Measurements from ENCODE around the gene PYCR2.

Gene PYCR2

DNA sequence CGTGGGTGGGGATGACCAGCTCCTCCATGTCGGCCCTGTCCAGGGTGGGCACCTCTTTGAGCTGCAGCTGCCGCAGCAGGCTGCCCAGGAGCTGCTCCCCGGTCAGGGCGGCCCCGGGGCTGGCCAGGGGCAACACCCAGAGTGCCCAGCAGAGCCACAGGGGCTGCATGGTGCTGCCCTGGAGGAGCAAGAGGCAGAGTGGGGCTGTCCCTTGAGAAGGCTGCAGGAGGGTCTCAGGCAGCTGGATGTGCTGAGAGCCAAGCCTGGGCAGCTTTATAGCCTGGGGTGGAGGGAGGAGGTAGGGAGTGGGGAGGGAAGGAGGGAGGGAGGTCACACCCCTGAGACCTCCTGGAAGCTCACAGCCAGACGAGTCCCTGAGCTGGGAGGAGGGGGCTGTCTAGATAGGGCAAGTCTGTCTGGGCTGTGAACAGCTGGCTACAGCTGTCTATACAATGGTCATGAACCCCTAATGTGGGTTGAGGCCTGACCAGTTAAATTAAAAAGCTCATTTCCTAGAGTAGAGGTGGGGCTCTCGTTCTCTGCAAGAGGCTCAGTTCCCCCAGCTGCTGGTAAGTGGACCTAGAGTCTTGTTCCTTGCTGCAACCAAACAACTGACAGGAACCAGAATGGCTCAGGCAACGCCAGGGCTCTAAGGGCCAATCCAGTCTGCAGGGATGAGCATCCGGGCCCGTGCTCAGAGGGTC, 35.0 kb downstream of the PYCR2 start, which contains the start of gene LEFTY1:
LEFTY1 (minus strand) TSS at position 249 of the 704 bp plus-strand sequence; CDS start at position 169, 80 bp downstream.
- no peak for TF ChIP-seq SIN3A (IDR thresholded peaks at IDR 0.05; ENCODE audit: borderline replicate concordance, insufficient read depth, low read length)
- no peak for TF ChIP-seq FOXP2 (optimal IDR thresholded peaks at IDR 0.05; ENCODE audit: borderline replicate concordance, extremely low read depth, extremely low read length, insufficient read depth)
- TF ChIP-seq, protein P1, sequence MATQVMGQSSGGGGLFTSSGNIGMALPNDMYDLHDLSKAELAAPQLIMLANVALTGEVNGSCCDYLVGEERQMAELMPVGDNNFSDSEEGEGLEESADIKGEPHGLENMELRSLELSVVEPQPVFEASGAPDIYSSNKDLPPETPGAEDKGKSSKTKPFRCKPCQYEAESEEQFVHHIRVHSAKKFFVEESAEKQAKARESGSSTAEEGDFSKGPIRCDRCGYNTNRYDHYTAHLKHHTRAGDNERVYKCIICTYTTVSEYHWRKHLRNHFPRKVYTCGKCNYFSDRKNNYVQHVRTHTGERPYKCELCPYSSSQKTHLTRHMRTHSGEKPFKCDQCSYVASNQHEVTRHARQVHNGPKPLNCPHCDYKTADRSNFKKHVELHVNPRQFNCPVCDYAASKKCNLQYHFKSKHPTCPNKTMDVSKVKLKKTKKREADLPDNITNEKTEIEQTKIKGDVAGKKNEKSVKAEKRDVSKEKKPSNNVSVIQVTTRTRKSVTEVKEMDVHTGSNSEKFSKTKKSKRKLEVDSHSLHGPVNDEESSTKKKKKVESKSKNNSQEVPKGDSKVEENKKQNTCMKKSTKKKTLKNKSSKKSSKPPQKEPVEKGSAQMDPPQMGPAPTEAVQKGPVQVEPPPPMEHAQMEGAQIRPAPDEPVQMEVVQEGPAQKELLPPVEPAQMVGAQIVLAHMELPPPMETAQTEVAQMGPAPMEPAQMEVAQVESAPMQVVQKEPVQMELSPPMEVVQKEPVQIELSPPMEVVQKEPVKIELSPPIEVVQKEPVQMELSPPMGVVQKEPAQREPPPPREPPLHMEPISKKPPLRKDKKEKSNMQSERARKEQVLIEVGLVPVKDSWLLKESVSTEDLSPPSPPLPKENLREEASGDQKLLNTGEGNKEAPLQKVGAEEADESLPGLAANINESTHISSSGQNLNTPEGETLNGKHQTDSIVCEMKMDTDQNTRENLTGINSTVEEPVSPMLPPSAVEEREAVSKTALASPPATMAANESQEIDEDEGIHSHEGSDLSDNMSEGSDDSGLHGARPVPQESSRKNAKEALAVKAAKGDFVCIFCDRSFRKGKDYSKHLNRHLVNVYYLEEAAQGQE (IDR thresholded peaks at IDR 0.05; ENCODE audit: insufficient read depth in 1 of 2, low read depth in 2 of 2, low read length in 2 of 2), result no peak
- no peak for TF ChIP-seq TAF1 (IDR thresholded peaks at IDR 0.05; ENCODE audit: borderline replicate concordance, insufficient read depth, low read length)
- TF ChIP-seq POLR2AphosphoS5 (IDR thresholded peaks at IDR 0.05; ENCODE audit: low read depth, low read length), result no peak

DNA sequence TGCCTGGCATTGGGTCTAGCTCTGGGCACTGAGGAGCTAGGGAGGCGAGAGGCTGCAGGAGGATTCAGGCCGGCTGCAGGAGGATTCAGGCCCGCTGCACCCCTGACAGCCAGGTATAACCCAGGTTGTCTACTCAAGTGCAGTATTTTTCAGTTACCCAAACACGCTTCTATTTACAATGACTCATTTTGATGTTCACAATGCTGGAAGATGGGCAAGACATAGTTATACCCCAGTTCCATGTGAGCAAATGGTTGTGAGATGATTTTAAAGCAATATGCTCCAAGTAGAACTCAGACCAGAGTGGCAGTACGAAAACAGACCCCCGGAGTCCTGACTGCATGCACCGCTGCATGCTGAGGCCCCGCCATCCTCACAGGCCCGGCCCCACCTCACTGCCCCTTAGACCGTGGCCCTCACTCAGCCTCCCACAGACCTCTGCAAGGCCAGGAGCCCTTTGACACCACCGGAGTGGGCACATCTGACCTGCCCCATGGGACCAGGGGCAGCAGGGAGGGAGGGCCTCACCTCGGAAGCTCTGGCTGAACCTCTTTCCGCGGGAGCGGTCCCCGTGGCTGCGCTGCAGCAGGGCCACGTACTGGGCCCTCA, 35.7 kb downstream of the PYCR2 start:
- TF ChIP-seq TAF1 (IDR thresholded peaks at IDR 0.05; ENCODE audit: borderline replicate concordance, insufficient read depth, low read length), result no peak
- no peak for TF ChIP-seq SIN3A (IDR thresholded peaks at IDR 0.05; ENCODE audit: borderline replicate concordance, insufficient read depth, low read length)
- TF ChIP-seq POLR2AphosphoS5 (IDR thresholded peaks at IDR 0.05; ENCODE audit: low read depth, low read length), result no peak
- TF ChIP-seq FOXP2 (optimal IDR thresholded peaks at IDR 0.05; ENCODE audit: borderline replicate concordance, extremely low read depth, extremely low read length, insufficient read depth), result no peak
- TF ChIP-seq, protein P1 (IDR thresholded peaks at IDR 0.05; ENCODE audit: insufficient read depth in 1 of 2, low read depth in 2 of 2, low read length in 2 of 2), result no peak

DNA sequence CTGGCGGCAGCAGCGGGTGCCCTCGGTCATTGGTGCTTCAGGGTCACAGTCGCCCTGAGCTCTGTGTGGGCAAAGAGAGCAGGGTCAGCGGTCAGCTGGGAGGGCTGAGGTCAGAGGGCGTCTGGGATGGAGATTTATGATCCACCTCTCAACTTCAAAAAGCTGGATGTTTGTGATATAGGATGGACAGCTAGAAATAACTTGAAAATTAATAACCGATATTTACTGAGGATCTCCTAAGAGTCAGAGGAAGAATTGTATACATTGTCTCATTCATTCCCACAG, 37.1 kb downstream of the PYCR2 start:
- TF ChIP-seq TAF1 (IDR thresholded peaks at IDR 0.05; ENCODE audit: borderline replicate concordance, insufficient read depth, low read length), result no peak
- TF ChIP-seq FOXP2 (optimal IDR thresholded peaks at IDR 0.05; ENCODE audit: borderline replicate concordance, extremely low read depth, extremely low read length, insufficient read depth), result no peak
- no peak for TF ChIP-seq POLR2AphosphoS5 (IDR thresholded peaks at IDR 0.05; ENCODE audit: low read depth, low read length)
- TF ChIP-seq, protein P1 (IDR thresholded peaks at IDR 0.05; ENCODE audit: insufficient read depth in 1 of 2, low read depth in 2 of 2, low read length in 2 of 2), result no peak
- TF ChIP-seq SIN3A (IDR thresholded peaks at IDR 0.05; ENCODE audit: borderline replicate concordance, insufficient read depth, low read length), result no peak

DNA sequence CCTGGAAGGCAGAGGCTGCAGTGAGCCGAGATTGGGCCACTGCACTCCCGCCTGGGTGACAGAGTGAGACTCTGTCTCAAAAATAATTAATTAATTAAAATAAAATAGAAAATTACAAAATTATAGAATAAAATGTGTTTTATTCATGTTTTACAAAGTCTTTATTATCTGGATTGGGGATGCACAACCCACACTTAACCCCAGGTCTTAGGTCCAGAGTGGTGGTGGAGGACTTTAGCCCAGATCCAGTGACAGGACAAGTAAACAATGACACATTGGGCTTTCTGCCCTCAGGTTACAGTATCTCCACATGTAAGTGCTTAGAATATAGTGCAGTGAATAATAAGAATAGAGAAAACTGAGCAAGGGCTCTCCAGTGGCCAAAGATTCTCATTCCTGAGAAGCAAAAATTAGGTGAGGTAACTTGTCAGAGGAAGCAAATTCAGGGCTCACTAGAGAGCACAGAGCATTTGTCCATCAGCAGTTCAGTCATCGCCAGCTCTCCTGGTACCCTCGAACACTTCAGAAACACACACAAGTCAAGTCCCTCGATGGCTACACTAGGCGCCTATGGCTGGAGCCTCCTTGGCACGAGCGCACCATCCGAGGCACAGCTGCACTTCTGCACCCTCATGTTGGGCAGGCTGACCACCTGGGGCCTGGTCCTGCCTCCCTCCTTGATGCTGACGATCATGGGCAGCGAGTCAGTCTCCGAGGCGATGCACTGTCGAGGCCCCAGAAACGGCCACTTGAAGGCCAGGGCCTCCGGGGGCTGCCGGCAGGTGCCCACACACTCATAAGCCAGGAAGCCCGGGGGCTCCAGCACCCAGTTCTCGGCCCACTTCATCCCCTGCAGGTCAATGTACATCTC, 37.7 kb downstream of the PYCR2 start:
- TF ChIP-seq SIN3A (IDR thresholded peaks at IDR 0.05; ENCODE audit: borderline replicate concordance, insufficient read depth, low read length) (no peak), TAF1 (IDR thresholded peaks at IDR 0.05; ENCODE audit: borderline replicate concordance, insufficient read depth, low read length) (no peak), POLR2AphosphoS5 (IDR thresholded peaks at IDR 0.05; ENCODE audit: low read depth, low read length) (no peak), FOXP2 (optimal IDR thresholded peaks at IDR 0.05; ENCODE audit: borderline replicate concordance, extremely low read depth, extremely low read length, insufficient read depth) (no peak)
- TF ChIP-seq, protein P1 (IDR thresholded peaks at IDR 0.05; ENCODE audit: insufficient read depth in 1 of 2, low read depth in 2 of 2, low read length in 2 of 2), result no peak

Measured in PFSK-1 (cell line).